BE2C (cell line): ENCODE results near the gene CFAP46.
"Not testable (repeated sequence)": the region's sequence is repeated elsewhere in the genome, so short reads cannot be mapped to it uniquely, and the experiment has no call there.

Experiments
- DNase-seq: peaks from one replicate; pipeline ENCODE4 v3.0.0-alpha.2; 2020
- H3K27me3 ChIP-seq: fragments of 250-450 bp; sonication (Bioruptor Pico); 2 replicates; pipeline ENCODE4 v1.5.1; 2020; ENCODE audit warnings: mild to moderate bottlenecking
- H3K36me3 ChIP-seq: fragments of 250-450 bp; sonication (Bioruptor Pico); 2 replicates; pipeline ENCODE4 v1.5.1; 2020; ENCODE audit warnings: mild to moderate bottlenecking
- H3K4me1 ChIP-seq: fragments of 250-450 bp; sonication (Bioruptor Pico); 2 replicates; pipeline ENCODE4 v1.5.1; 2020
- H3K4me3 ChIP-seq: 2 replicates; pipeline ENCODE4 v1.5.1; 2011; ENCODE audit warnings: low read depth, low read length
- H3K9me3 ChIP-seq: fragments of 250-450 bp; sonication (Bioruptor Pico); 2 replicates; pipeline ENCODE4 v1.5.1; 2020
- CTCF ChIP-seq: IDR thresholded peaks from 2 replicates; pipeline ENCODE4 v1.5.1; 2012; ENCODE audit warnings: mild to moderate bottlenecking, low read depth, low read length

CFAP46 gene

GRCh38 chr10:132798403-132798802 lies 144.0 kb downstream of the CFAP46 start:
- DNase-seq = no peak
- Histone ChIP-seq H3K36me3 (no peaks in the 10 kb centered on the region), H3K4me3 (no peak overlapping the region), H3K4me1 (peaks cover 4% of the 10 kb centered on the region), H3K9me3 (no peaks in the 10 kb centered on the region), H3K27me3 (peaks cover 41% of the 10 kb centered on the region)
- no peak for TF ChIP-seq CTCF

- not testable (repeated sequence) for H3K9me3 ChIP-seq, H3K4me1 ChIP-seq, H3K4me3 ChIP-seq, H3K36me3 ChIP-seq, DNase-seq
- H3K27me3 ChIP-seq = peaks cover 45% of the 10 kb centered on the region
Observed at GRCh38 chr10:132797986-132798385, 144.4 kb downstream of the CFAP46 start.

DNA sequence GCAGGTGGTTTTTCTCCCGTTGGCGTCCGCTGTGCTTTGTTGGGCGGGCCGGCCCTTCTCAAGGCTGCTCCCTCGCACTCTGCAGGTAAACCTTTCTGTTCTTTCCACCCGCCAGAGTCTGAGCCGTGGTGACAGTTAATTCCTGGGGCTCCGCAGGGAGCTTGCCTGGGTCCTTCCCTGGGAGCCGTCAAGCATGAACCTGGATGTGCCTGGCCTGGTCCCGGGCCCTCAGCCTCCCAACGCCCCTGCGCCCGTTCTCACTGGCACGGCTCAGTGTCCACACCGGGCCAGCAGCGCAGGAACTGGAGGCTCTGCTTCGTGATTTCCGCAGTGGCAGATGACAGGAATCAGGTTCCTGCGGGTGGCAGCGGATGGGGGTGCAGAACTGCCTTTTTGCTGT lies 145.5 kb downstream of the CFAP46 start:
- no peak for TF ChIP-seq CTCF
- no peaks in the 10 kb centered on the region for H3K9me3 ChIP-seq
- H3K36me3 ChIP-seq = no peaks in the 10 kb centered on the region
- H3K27me3 ChIP-seq = peaks cover 48% of the 10 kb centered on the region
- no peak for DNase-seq
- H3K4me1 ChIP-seq = peaks cover 4% of the 10 kb centered on the region
- no peak overlapping the region for H3K4me3 ChIP-seq

- H3K27me3 ChIP-seq = peaks cover 72% of the 10 kb centered on the region
- DNase-seq = peak; percentile 62
- H3K36me3 ChIP-seq = no peaks in the 10 kb centered on the region
- H3K4me3 ChIP-seq = no peak overlapping the region
- H3K9me3 ChIP-seq = no peaks in the 10 kb centered on the region
- H3K4me1 ChIP-seq = peaks cover 4% of the 10 kb centered on the region
- TF ChIP-seq CTCF = peak; percentile 36
Observed at GRCh38 chr10:132793871-132794849, 148.2 kb downstream of the CFAP46 start.

DNA sequence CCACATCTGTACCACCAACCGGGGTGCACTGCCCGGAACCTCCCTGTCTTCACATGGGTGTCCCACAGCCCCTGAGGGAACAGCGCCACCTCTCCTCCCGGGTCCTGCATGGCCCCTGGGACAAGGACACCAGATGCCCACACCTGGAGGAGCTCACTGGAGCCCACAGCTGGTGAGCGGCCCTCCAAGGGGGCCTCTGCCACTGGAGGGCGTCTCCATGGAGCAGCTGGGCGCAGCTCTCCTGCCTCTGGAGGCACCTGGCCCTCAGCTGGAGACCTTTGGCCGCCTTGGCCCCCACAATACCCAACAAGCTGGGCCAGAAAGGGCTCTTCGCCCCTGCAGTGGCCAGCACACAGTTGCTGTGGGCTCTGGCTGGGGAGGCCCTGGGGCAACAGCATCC lies 149.2 kb downstream of the CFAP46 start:
- Histone ChIP-seq H3K4me1 (peaks cover 4% of the 10 kb centered on the region), H3K36me3 (no peaks in the 10 kb centered on the region), H3K4me3 (no peak overlapping the region), H3K9me3 (no peaks in the 10 kb centered on the region), H3K27me3 (peaks cover 78% of the 10 kb centered on the region)
- DNase-seq = no peak
- TF ChIP-seq CTCF = no peak

- peaks cover 82% of the 10 kb centered on the region for H3K27me3 ChIP-seq
- no peak for DNase-seq
Observed at GRCh38 chr10:132792796-132793195, 149.6 kb downstream of the CFAP46 start.

DNA sequence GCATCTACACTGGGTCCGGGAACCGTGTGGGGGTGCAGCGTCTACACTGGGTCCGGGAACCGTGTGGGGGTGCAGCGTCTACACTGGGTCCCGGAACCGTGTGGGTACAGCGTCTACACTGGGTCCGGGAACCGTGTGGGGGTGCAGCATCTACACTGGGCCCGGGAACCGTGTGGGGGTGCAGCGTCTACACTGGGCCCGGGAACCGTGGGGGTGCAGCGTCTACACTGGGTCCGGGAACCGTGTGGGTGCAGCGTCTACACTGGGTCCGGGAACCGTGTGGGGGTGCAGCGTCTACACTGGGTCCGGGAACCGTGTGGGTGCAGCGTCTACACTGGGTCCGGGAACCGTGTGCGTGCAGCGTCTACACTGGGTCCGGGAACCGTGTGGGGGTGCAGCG lies 150.3 kb downstream of the CFAP46 start:
- peaks cover 85% of the 10 kb centered on the region for H3K27me3 ChIP-seq
- not testable (repeated sequence) for H3K9me3 ChIP-seq, H3K4me3 ChIP-seq, DNase-seq, H3K36me3 ChIP-seq, H3K4me1 ChIP-seq

More at GRCh38 chr10:132792796-132793195, 149.6 kb downstream of the CFAP46 start:
- Histone ChIP-seq H3K4me1 (peaks cover 4% of the 10 kb centered on the region), H3K4me3 (no peak overlapping the region), H3K36me3 (no peaks in the 10 kb centered on the region), H3K9me3 (no peaks in the 10 kb centered on the region)
- no peak for TF ChIP-seq CTCF
